CD14-positive monocyte (primary cell): ENCODE measurements around the gene ZBTB8B. TPM values are rescaled to one million over a fixed set of nuclear protein-coding genes. Genes with fewer than 3 reads are reported as not detected.

Source experiments
- DNase-seq, 3 donors: peaks; one replicate each; pipeline ENCODE4 v3.0.0-alpha.2; 2011 to 2022
- H2AFZ ChIP-seq: 2 replicates; pipeline ENCODE4 v1.6.0; 2012; ENCODE audit warnings: mild to moderate bottlenecking, low read depth, low read length, inconsistent platforms; ENCODE audit not compliant: insufficient read depth, poor library complexity, severe bottlenecking
- H3K27ac ChIP-seq, 2 donors: 1 replicate in 1 of 2; 2 replicates in 1 of 2; pipeline ENCODE4 v1.5.1; 2012 to 2013; ENCODE audit warnings: low read length in 2 of 2, control low read depth in 1 of 2, inconsistent platforms in 1 of 2, low read depth in 1 of 2, mild to moderate bottlenecking in 1 of 2
- H3K27me3 ChIP-seq, 2 donors: one replicate each; pipeline versions ENCODE4 v1.6.0 to v1.6.1; 2011 to 2013; ENCODE audit warnings: low read length in 2 of 2; ENCODE audit not compliant: control insufficient read depth in 2 of 2, insufficient read depth in 2 of 2
- H3K36me3 ChIP-seq, 2 donors: replicated peaks in 1 of 2; 1 replicate in 1 of 2; 2 replicates in 1 of 2; pipeline versions ENCODE4 v1.5.1 to v1.6.1; 2012 to 2013; ENCODE audit warnings: low read length in 2 of 2, control low read depth in 1 of 2, inconsistent platforms in 1 of 2, mild to moderate bottlenecking in 1 of 2; ENCODE audit not compliant: insufficient read depth in 2 of 2, control insufficient read depth in 1 of 2
- H3K4me1 ChIP-seq, 2 donors: 1 replicate in 1 of 2; 2 replicates in 1 of 2; pipeline versions ENCODE4 v1.5.1 to v1.6.1; 2012 to 2013; ENCODE audit warnings: low read length in 2 of 2, control low read depth in 1 of 2, inconsistent platforms in 1 of 2, mild to moderate bottlenecking in 1 of 2, moderate library complexity in 1 of 2; ENCODE audit not compliant: insufficient read depth in 2 of 2, control insufficient read depth in 1 of 2
- H3K4me2 ChIP-seq: replicated peaks from 2 replicates; pipeline ENCODE3; 2012; ENCODE audit warnings: low read length, moderate library complexity, mild to moderate bottlenecking; ENCODE audit not compliant: poor library complexity, severe bottlenecking; ENCODE audit errors: extremely low read depth
- H3K4me3 ChIP-seq, 3 experiments: fragments of 200-600 bp in 1 of 3; sonication (generic) in 1 of 3; replicated peaks in 1 of 3; 1 replicate in 2 of 3; 2 replicates in 1 of 3; pipeline ENCODE4 v1.5.1; 2011 to 2013; ENCODE audit warnings: low read length in 3 of 3, mild to moderate bottlenecking in 3 of 3, control low read depth in 2 of 3, low read depth in 2 of 3, inconsistent platforms in 1 of 3, moderate library complexity in 1 of 3
- H3K79me2 ChIP-seq: 2 replicates; pipeline ENCODE4 v1.6.0; 2012; ENCODE audit warnings: mild to moderate bottlenecking, control low read depth, inconsistent platforms, low read length, moderate library complexity; ENCODE audit not compliant: insufficient read depth
- H3K9ac ChIP-seq: 2 replicates; pipeline ENCODE4 v1.6.0; 2017; ENCODE audit warnings: low read length, mild to moderate bottlenecking; ENCODE audit not compliant: insufficient read depth, poor library complexity, severe bottlenecking
- H3K9me3 ChIP-seq, 2 donors: replicated peaks in 1 of 2; 1 replicate in 1 of 2; 2 replicates in 1 of 2; pipeline versions ENCODE4 v1.5.1 to v1.6.1; 2012 to 2013; ENCODE audit warnings: low read length in 2 of 2, control low read depth in 1 of 2; ENCODE audit not compliant: control insufficient read depth in 1 of 2, insufficient read depth in 1 of 2
- H4K20me1 ChIP-seq: 2 replicates; pipeline ENCODE4 v1.6.0; 2012; ENCODE audit warnings: mild to moderate bottlenecking, low read length, control low read depth, moderate library complexity; ENCODE audit not compliant: insufficient read depth
- H3K27ac Mint-ChIP-seq, 7 donors: one replicate each; pipeline ENCODE4 v1.8.0; 2020; ENCODE audit warnings: mild to moderate bottlenecking in 7 of 7, mixed read lengths in 7 of 7, moderate library complexity in 6 of 7, inconsistent platforms in 2 of 7
- H3K27me3 Mint-ChIP-seq, 3 donors: one replicate each; pipeline ENCODE4 v1.8.0; 2021 to 2022; ENCODE audit warnings: low read depth in 3 of 3, mild to moderate bottlenecking in 3 of 3, mixed read lengths in 3 of 3, moderate library complexity in 3 of 3, inconsistent platforms in 1 of 3
- H3K36me3 Mint-ChIP-seq, 2 donors: one replicate each; pipeline ENCODE4 v1.8.0; 2020; ENCODE audit warnings: mixed read lengths in 2 of 2, inconsistent platforms in 1 of 2, mild to moderate bottlenecking in 1 of 2
- H3K4me1 Mint-ChIP-seq: one replicate; pipeline ENCODE4 v1.8.0; 2020; ENCODE audit warnings: mild to moderate bottlenecking, mixed read lengths
- H3K4me3 Mint-ChIP-seq, 2 donors: one replicate each; pipeline ENCODE4 v1.8.0; 2020; ENCODE audit warnings: mild to moderate bottlenecking in 2 of 2, mixed read lengths in 2 of 2, moderate library complexity in 1 of 2
- H3K9me3 Mint-ChIP-seq, 7 donors: one replicate each; pipeline ENCODE4 v1.8.0; 2020 to 2022; ENCODE audit warnings: mixed read lengths in 7 of 7, mild to moderate bottlenecking in 6 of 7, moderate library complexity in 6 of 7, inconsistent platforms in 2 of 7
- WGBS: methylation state at CpG from one replicate; pipeline ENCODE4 v1.1.5; 2013; ENCODE audit warnings: missing lambda C conversion rate; ENCODE audit not compliant: insufficient coverage; 5-methylcytosine and 5-hydroxymethylcytosine counted together
- intact Hi-C, 2 donors: fragments of 100-400 bp; cut with micrococcal nuclease; formaldehyde crosslinking; loops; one replicate each; pipeline versions ENCODE4 v1.15.0 to v1.15.1; 2023
- polyA plus RNA-seq, 3 donors: library from polyadenylated mRNA; depleted of rRNA in 1 of 3; unstranded in 2 of 3; stranded (reverse) in 1 of 3; fragments of 300-500 nt in 2 of 3; fragments of >200 nt in 1 of 3; fragmentation: Illumina TruSeq in 2 of 3; gene quantifications; 1 replicate in 2 of 3; 2 replicates in 1 of 3; pipeline ENCODE4 v1.2.3, GENCODE V29; 2012 to 2021
- TF ChIP-seq, protein P1 (sequence below): fragments of 200-600 bp; IDR thresholded peaks from one replicate; pipeline ENCODE4 v1.8.0; 2022; ENCODE audit warnings: antibody characterized with exemption, mild to moderate bottlenecking

The ZBTB8B gene
- polyA plus RNA-seq, 3 donors = not detected

DNA sequence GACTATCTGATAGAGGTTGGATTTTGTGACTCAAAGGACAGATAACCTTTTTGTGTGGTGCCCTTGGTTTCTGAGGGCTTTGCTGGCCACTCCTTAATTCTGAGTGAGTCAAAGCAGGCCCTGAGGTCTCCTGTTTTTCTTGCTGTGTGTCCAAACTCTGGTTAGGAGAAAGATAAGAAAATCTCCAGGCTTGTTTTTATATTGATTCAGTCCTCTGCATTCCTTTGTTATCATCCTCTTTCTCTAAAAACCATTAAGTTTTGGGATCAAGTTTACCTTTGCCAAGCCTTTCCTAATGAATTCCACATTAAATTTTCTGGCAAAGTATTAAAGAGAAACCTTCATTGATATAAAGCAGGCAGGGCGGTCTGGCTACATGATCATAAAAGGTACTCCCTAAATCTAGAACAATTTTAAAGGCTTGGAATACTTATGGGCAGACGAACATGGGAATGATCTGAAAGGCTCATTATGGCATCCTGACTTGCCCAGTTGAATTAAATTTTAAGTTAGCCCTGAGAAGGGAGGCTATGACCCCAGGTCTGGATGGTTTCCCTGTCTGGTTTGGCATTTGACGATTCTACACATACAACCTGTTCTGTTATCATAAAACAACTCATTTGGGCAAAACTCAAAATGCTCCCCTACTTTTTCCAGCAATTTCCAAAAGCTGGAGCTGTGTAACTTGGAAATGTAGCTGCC lies 20.8 kb downstream of the ZBTB8B start:
- intact Hi-C loops = no loop called here
- Histone ChIP-seq H3K79me2 (no peaks in the 10 kb centered on the region), H3K9me3 (no peaks in the 10 kb centered on the region), H3K9ac (no peak overlapping the region), H3K4me3 (no peak overlapping the region), H3K27me3 (peaks cover 0 to 2% of the 10 kb centered on the region in 2 donors), H3K4me2 (no peak overlapping the region), H3K27ac (no peak overlapping the region), H4K20me1 (no peaks in the 10 kb centered on the region), H3K36me3 (no peaks in the 10 kb centered on the region), H3K4me1 (no peaks in the 10 kb centered on the region), H2AFZ (no peak overlapping the region)
- Mint-ChIP-seq H3K4me1 (no peaks in the 10 kb centered on the region), H3K27ac (no peak overlapping the region), H3K9me3 (peaks cover 0 to 4% (median 2%) of the 10 kb centered on the region in 7 donors), H3K4me3 (no peak overlapping the region), H3K27me3 (peaks cover 0 to 21% (median 10%) of the 10 kb centered on the region in 3 donors), H3K36me3 (no peaks in the 10 kb centered on the region)
- no peak for DNase-seq
- WGBS = 100% methylated on average over 1 of the region's 3 CpGs
- TF ChIP-seq, protein P1, sequence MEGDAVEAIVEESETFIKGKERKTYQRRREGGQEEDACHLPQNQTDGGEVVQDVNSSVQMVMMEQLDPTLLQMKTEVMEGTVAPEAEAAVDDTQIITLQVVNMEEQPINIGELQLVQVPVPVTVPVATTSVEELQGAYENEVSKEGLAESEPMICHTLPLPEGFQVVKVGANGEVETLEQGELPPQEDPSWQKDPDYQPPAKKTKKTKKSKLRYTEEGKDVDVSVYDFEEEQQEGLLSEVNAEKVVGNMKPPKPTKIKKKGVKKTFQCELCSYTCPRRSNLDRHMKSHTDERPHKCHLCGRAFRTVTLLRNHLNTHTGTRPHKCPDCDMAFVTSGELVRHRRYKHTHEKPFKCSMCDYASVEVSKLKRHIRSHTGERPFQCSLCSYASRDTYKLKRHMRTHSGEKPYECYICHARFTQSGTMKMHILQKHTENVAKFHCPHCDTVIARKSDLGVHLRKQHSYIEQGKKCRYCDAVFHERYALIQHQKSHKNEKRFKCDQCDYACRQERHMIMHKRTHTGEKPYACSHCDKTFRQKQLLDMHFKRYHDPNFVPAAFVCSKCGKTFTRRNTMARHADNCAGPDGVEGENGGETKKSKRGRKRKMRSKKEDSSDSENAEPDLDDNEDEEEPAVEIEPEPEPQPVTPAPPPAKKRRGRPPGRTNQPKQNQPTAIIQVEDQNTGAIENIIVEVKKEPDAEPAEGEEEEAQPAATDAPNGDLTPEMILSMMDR = no peak

DNA sequence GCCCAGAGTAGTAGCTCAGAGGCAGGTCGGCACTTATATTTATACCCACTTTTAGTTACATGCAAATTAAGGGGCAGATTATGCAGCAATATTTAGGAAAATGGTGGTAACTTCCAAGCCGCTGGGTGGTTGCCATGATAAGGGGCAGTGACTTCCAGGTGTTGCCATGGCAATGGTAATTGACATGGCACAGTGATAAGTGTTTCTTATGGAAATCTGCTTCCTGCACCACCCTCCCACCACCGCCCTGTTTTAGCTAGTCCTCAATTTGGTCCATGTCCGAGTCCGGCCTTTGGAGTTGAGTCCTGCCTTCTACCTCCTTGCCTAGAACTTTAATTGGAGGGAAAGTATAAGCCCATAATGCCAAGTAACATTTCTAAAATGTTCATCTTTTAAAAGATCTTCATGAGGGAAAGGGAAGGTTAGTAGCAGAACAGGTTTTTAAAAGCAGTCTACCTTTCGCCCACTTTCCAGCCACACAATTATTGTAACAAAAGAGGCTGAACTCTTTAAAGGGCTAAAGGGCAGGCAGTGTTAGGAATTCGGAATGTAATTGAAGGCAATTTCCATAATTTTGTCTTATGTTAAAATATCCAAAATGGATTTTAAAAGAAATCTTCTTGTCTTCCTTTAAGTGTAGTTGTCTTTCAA lies 21.7 kb downstream of the ZBTB8B start:
- Histone ChIP-seq H3K79me2 (no peaks in the 10 kb centered on the region), H2AFZ (no peak overlapping the region), H3K4me2 (no peak overlapping the region), H3K4me1 (no peaks in the 10 kb centered on the region), H3K9ac (no peak overlapping the region), H3K36me3 (no peaks in the 10 kb centered on the region), H3K9me3 (no peaks in the 10 kb centered on the region), H3K4me3 (no peak overlapping the region), H3K27ac (no peak overlapping the region), H4K20me1 (no peaks in the 10 kb centered on the region), H3K27me3 (peaks cover 0 to 2% of the 10 kb centered on the region in 2 donors)
- Mint-ChIP-seq H3K9me3 (peaks cover 0 to 4% (median 2%) of the 10 kb centered on the region in 7 donors), H3K27me3 (peaks cover 0 to 21% (median 8%) of the 10 kb centered on the region in 3 donors), H3K27ac (no peak overlapping the region), H3K4me3 (no peak overlapping the region), H3K36me3 (no peaks in the 10 kb centered on the region), H3K4me1 (no peaks in the 10 kb centered on the region)
- no CpG with 5 or more reads among the region's 7 CpGs for WGBS
- intact Hi-C loops = no loop called here
- TF ChIP-seq, protein P1 = no peak
- DNase-seq = no peak
